CMK (cell line): Measurements from ENCODE around the gene EDAR.

Source experiments
- DNase-seq: peaks from one replicate; pipeline ENCODE4 v3.0.0-alpha.2; 2010; ENCODE audit warnings: low read depth

Gene EDAR

GRCh38 chr2:108852375-108852774, 136.6 kb downstream of the EDAR start:
- no peak for DNase-seq

GRCh38 chr2:108847000-108847399, 142.0 kb downstream of the EDAR start:
- DNase-seq, result no peak

GRCh38 chr2:108845923-108846322, 143.1 kb downstream of the EDAR start:
- DNase-seq, result no peak
